ENCODE results near the gene TAX1BP1.

DNA sequence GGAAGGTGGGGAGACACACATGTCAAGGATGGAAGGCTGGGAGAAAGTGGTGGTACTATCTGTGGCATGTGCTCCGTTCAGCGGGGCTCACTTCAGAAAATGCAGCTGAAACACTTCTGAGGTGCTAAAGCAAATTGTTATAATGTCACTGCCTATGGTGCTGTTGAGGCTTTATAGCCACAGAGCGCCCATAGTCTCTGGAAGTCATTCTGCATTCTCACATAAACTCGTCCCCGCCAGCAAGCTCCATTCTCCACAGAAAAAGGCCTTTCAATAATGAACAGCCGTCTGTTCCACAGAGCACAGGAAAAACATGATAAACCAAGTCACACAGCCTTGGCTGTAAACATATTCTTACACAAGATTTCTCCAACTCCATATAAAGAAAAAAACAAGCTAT, 131.9 kb downstream of the TAX1BP1 start:
- no peak for TF ChIP-seq POLR2A (IDR thresholded peaks at IDR 0.05)
- TF ChIP-seq, protein P1, sequence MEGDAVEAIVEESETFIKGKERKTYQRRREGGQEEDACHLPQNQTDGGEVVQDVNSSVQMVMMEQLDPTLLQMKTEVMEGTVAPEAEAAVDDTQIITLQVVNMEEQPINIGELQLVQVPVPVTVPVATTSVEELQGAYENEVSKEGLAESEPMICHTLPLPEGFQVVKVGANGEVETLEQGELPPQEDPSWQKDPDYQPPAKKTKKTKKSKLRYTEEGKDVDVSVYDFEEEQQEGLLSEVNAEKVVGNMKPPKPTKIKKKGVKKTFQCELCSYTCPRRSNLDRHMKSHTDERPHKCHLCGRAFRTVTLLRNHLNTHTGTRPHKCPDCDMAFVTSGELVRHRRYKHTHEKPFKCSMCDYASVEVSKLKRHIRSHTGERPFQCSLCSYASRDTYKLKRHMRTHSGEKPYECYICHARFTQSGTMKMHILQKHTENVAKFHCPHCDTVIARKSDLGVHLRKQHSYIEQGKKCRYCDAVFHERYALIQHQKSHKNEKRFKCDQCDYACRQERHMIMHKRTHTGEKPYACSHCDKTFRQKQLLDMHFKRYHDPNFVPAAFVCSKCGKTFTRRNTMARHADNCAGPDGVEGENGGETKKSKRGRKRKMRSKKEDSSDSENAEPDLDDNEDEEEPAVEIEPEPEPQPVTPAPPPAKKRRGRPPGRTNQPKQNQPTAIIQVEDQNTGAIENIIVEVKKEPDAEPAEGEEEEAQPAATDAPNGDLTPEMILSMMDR (IDR thresholded peaks at IDR 0.05), result no peak
